GM19351 (cell line): Measurements from ENCODE around the gene AQR.
"Not testable (repeated sequence)": the region's sequence is repeated elsewhere in the genome, so short reads cannot be mapped to it uniquely, and the experiment has no call there.

Experiments
- ATAC-seq: cut with Tn5 transposase; IDR thresholded peaks from one replicate; pipeline ENCODE4 v1.9.1; 2021; ENCODE audit warnings: mild to moderate bottlenecking, moderate library complexity; ENCODE audit not compliant: unreplicated experiment

Gene AQR

DNA sequence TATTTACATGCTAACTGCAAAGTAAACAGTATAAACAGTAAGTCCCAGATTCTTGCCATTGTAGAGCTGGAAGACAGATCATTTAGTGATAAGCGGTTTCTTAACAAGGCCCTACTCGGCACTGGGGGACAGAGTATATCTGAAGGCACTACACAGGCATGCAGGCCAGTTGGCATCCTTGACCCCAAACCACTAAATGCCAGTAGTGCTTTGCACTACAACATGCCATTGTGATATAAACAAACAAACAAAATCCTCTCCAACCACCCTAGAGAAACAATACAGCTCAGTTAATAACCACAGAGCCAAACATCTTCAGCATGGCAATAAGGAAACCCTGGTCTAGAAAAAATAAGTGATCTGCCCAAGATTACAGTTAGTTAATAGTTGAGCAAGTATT lies 5.3 kb downstream of the AQR start:
- ATAC-seq = no peak

DNA sequence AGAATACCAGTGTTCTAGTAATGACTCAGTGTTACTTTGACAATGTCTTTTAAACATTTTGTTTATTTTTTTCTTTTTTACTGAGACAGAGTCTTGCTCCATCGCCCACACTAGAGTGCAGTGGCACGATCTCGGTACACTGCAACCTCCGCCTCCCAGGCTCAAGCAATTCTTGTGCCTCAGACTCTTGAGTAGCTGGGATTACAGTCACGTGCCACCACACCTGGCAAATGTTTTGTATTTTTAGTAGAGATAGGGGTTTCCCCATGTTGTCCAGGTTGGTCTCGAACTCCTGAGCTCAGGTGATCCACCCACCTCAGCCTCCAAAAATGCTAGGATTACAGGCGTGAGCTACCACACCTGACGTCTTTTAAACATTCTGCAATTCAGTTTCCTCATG lies 15.7 kb downstream of the AQR start:
- no peak for ATAC-seq

DNA sequence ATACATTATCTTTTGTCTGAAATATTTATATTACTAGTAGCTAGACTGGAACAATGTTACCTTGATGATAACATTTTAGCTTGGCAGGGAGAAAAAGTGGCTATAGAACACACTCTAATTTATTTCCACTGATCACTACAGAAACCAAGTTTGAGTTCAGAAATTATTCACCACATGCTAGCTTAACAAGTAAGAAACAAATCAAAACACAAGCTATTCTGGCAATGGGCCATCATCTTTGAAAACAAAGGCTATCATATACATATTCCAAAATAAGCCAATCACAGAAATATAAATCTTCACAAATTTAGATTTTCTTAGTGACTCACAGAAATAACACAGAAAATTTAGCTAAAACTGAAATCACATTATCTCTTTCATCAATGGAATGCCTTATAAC lies 17.1 kb downstream of the AQR start:
- no peak for ATAC-seq

DNA sequence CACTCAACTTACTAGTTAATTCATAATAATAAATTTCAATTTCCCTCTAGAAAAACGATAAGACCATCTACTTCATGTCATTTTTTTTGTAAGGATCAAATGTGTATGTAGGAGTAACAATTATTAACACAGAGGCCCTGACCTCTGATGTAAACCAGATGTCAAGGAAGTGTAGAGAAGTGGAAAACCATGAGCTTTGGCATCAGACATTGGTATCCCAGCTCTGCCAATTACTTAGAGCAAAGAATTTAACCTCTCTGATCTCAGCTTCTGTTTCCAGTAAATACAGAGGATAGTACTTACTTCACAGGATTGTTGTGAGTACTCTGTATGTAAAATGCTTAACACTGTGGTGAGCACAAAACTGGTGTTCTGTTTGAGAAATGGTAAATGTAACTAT lies 17.5 kb downstream of the AQR start:
- ATAC-seq = no peak

DNA sequence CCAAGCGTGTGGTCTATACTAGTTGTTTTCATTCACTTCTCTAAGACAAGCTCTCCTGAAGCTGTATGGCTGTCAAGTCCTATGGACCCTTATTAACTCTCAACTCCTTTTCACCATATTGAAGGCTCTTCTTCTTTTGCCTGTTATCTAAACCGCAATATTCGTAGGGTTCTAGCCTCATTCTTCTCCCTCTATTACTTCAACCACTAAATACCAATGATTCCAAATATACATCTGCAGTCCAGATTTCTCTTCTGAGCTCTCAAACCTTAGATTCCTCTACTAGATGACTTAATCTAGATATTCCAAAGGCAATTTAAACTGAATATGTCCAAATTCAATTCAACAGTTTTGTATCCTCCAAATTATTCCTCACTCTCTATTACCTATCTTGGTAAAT lies 24.6 kb downstream of the AQR start:
- ATAC-seq = no peak

GRCh38 chr15:34943711-34944110 lies 25.8 kb downstream of the AQR start:
- ATAC-seq = no peak

GRCh38 chr15:34943264-34943663 lies 26.3 kb downstream of the AQR start:
- ATAC-seq = not testable (repeated sequence)

DNA sequence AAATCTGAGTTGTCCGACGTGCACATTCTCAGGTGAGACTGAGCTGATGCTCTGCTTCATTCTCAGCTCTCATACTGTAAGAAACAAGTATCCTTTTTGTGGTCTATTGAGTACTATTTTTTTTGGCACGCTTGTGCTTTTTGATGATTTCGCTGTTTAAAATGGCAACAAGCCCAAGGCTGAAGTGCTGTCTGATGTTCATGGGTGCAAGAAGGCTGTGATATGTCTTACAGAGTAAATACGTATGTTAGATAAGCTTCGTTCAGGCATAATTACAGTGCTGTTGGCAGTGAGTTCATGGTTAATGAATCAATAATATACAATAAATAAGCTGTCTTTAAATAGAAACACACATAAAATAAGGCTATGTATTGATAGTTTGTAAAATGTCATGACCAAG lies 27.2 kb downstream of the AQR start:
- no peak for ATAC-seq

- ATAC-seq = no peak
Measured at GRCh38 chr15:34941831-34942230, 27.7 kb downstream of the AQR start.

- ATAC-seq = no peak
Measured at GRCh38 chr15:34941185-34941698, 28.3 kb downstream of the AQR start.

- no peak for ATAC-seq
Measured at GRCh38 chr15:34933432-34933975, 36.0 kb downstream of the AQR start.

GRCh38 chr15:34928349-34928748 lies 41.2 kb downstream of the AQR start:
- ATAC-seq = not testable (repeated sequence)

DNA sequence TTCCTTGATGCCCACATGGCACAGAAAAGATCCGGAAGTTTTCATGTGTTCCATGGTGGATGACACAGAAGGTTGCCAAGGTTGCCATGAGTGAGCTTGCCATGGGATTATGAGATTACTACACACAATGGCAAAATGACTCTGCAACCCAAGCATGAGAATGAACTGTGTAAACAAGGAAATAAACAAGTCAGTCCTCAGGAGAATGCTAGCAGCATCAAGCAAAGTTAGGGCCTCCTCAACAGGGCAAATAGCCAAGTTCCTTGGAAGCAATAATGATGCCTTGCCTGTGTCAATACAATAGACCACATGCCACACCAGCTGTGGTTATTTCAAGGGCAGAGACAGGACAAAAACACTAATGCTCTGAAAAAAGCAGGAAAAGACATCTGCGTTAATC lies 41.8 kb downstream of the AQR start:
- ATAC-seq = no peak

GRCh38 chr15:34914317-34914716 lies 55.2 kb downstream of the AQR start:
- ATAC-seq = no peak

DNA sequence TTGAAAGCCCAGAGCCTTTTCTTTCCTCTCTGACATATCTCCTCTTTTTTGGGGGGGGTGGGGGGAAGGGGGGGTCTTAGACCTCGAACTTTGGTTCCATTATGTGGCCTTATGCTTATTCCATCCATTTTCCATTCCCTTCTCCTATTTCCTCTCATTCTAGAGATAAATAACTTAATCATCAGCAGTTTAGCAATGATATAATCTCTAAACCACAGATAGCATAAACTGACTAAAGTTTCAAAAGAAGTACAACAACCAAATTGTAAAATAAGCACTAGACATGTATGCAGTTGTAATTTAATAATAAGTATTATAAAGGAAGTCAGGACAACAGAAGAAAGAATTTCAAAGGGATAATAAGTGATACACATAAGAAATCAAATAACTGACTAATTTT lies 64.5 kb downstream of the AQR start:
- ATAC-seq = no peak

DNA sequence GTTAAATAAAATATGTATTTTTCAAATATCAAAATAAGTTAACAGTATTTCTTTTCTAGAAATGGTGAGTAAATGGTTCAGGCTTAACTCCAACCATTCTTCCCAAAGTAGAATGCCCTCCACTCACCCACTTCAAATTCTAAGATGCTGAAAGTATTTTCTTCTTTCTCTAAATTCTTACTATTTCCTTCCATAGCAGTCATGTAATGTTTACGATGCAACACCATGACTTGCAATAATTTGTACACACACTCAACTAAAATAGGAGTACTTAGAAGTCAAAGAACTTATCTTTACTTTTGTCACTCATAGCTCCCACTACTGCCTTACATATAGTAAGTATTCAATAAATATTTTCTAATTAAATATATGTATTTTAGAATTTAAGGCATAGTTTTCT lies 65.0 kb downstream of the AQR start:
- no peak for ATAC-seq

- no peak for ATAC-seq
Measured at GRCh38 chr15:34900748-34901147, 68.8 kb downstream of the AQR start.

DNA sequence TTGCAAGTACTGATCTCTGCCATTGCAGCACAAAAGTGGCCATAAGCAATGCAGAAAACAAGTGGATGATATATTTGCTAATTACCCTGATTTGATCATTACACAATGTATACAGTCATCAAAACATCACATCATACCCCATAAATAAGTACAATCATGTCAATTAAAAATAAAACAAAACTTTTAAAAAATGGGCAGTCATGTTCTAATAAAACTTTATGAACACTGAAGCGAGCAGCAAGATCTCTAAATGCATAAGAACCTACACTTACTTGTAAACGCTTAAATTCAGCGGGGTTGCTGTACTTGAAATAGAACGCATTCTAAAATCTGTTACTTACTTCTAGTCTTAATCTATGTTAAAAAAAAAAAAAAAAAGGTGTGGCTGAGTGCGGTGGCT lies 73.4 kb downstream of the AQR start:
- no peak for ATAC-seq

DNA sequence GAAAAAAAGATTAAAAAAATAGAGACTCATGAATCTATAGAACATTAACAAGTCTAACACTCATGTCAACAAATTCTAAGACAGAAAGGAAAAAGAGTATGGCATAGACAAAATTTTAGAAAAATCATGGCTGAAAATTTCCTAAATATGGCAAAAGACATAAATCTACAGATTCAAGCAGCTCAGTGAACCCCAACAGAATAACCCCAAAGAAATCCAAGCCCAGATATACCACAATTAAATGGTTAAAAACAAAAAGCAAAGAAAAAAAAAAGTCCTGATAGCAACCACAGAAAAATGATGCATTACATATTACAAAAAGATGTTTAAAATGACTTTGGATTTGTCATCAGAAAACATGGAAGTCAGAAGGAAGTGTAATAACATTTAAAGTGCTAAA lies 75.6 kb downstream of the AQR start:
- ATAC-seq = no peak

DNA sequence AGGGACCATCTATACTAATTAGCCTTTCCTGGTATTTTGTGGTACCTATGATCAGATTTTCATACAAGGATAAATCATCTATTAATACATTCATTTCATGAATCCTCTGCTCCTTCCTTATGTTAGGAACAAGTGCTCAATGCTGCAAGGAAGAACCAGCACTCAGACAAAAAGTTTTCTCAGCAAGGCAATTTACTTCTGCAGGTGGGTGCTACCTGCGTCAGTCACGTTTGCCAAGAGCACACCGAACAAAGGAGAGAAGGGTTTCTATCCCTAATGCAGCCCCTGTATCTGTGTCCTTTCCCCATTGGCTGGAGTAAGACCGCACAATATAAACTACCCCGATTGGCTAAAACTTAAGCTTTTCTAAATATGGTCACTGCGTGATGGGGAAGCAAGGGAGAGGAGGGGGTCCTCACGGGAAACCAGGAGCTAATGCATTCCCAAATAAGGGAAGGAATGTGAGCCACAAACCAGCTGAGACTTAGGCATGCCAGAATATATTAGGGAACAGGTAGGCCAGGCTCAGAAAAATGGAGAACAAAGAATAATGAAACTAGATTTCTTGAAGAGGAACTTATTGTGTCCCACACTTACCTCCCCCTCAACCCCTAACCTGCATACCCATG lies 76.5 kb downstream of the AQR start:
- ATAC-seq = no peak

GRCh38 chr15:34890424-34890823 lies 79.1 kb downstream of the AQR start:
- ATAC-seq = no peak

DNA sequence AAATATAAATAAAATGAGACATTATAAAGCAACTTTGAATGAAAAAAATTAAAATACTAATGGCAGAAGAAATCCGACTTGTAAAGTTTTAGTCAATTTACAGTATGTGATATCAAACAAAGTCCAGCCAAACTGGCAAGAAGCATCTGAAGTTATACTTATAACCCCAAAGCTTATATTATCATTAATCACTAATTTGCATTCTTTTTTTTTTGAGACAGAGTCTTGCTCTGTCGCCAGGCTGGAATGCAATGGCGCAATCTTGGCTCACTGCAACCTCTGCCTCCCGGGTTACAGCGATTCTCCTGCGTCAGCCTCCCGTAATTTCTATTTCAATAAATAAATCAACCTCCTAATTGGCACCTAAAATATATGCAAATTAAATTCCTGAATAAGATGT lies 80.1 kb downstream of the AQR start:
- ATAC-seq = no peak

- ATAC-seq = no peak
Measured at GRCh38 chr15:34886134-34886533, 83.4 kb downstream of the AQR start.
